ENCODE measurements around the gene ACAP2.
"Not testable (repeated sequence)": the region's sequence is repeated elsewhere in the genome, so short reads cannot be mapped to it uniquely, and the experiment has no call there.

The ACAP2 gene

GRCh38 chr3:195443391-195443989 lies 670 bp upstream of the ACAP2 start:
- no peak for DNase-seq

- peak; percentile 59 for DNase-seq
Measured at GRCh38 chr3:195441992-195442572, 738 bp downstream of the ACAP2 start.

GRCh38 chr3:195441476-195441991 lies 1.3 kb downstream of the ACAP2 start:
- no peak for DNase-seq

GRCh38 chr3:195441051-195441450 lies 1.8 kb downstream of the ACAP2 start:
- no peak for DNase-seq

- no peak for DNase-seq
Measured at GRCh38 chr3:195440379-195440778, 2.4 kb downstream of the ACAP2 start.

- DNase-seq: no peak
Measured at GRCh38 chr3:195438371-195438770, 4.4 kb downstream of the ACAP2 start.

- no peak for DNase-seq
Measured at GRCh38 chr3:195425849-195426248, 17.0 kb downstream of the ACAP2 start.

- no peak for DNase-seq
Measured at GRCh38 chr3:195423818-195424217, 19.0 kb downstream of the ACAP2 start.

GRCh38 chr3:195421400-195421799 lies 21.4 kb downstream of the ACAP2 start:
- no peak for DNase-seq

GRCh38 chr3:195416795-195417194 lies 26.0 kb downstream of the ACAP2 start:
- DNase-seq: no peak

- DNase-seq: no peak
Measured at GRCh38 chr3:195411836-195412235, 31.0 kb downstream of the ACAP2 start.

- peak; percentile 6 for DNase-seq
Measured at GRCh38 chr3:195410546-195410945, 32.3 kb downstream of the ACAP2 start.

- peak; percentile 10 for DNase-seq
Measured at GRCh38 chr3:195407531-195408409, 35.0 kb downstream of the ACAP2 start.

GRCh38 chr3:195405651-195406050 lies 37.2 kb downstream of the ACAP2 start:
- no peak for DNase-seq

GRCh38 chr3:195403841-195404408 lies 38.9 kb downstream of the ACAP2 start:
- DNase-seq: peak; percentile 35

- DNase-seq: no peak
Measured at GRCh38 chr3:195403244-195403643, 39.6 kb downstream of the ACAP2 start.

- DNase-seq: no peak
Measured at GRCh38 chr3:195401943-195402342, 40.9 kb downstream of the ACAP2 start.

GRCh38 chr3:195398460-195398859 lies 44.4 kb downstream of the ACAP2 start:
- DNase-seq: not testable (repeated sequence)

- DNase-seq: no peak
Measured at GRCh38 chr3:195397524-195397923, 45.3 kb downstream of the ACAP2 start.

GRCh38 chr3:195395208-195395816 lies 47.5 kb downstream of the ACAP2 start:
- no peak for DNase-seq

GRCh38 chr3:195394700-195395099 lies 48.1 kb downstream of the ACAP2 start:
- no peak for DNase-seq

GRCh38 chr3:195394024-195394423 lies 48.8 kb downstream of the ACAP2 start:
- DNase-seq: no peak

GRCh38 chr3:195388380-195388779 lies 54.4 kb downstream of the ACAP2 start:
- no peak for DNase-seq
